HepG2 (cell line): ENCODE measurements around the gene PELO. TPM values are rescaled to one million over a fixed set of nuclear protein-coding genes. Genes with fewer than 3 reads are reported as not detected.

Source experiments
- ATAC-seq: fragments of 200-7000 bp; cut with Tn5 transposase; 3 replicates; pipeline ENCODE4 v1.9.1; 2020; ENCODE audit warnings: mild to moderate bottlenecking, moderate library complexity
- BruUV-seq: library from RNA; stranded (reverse); fragments of 400-500 nt; replicated peaks from 2 replicates; lab custom pipeline; 2021; lab: Mats Ljungman, UMichigan
- CTCF ChIA-PET: fragments of 300-600 bp; formaldehyde crosslinking; extraction: SDS; loops from one replicate; lab custom pipeline; 2021; ENCODE audit warnings: low total read pairs, inconsistent platforms, low intra/inter-chr PET ratio; lab: Yijun Ruan, JAX
- POLR2A ChIA-PET: fragments of 350-600 bp; sonication (Branson Sonifier 250); formaldehyde crosslinking; loops from one replicate; lab custom pipeline; 2020; ENCODE audit warnings: antibody characterized with exemption, inconsistent platforms; lab: Yijun Ruan, JAX
- DNase-seq: peaks from one replicate; pipeline ENCODE4 v3.0.0-alpha.2; 2015; ENCODE audit warnings: low spot score
- FAIRE-seq: peaks from 3 replicates; lab custom pipeline; 2011; peaks lifted over from hg19 to GRCh38; lab: Jason Lieb, UNC
- H2AFZ ChIP-seq: one replicate; pipeline ENCODE4 v1.6.1; 2011; ENCODE audit warnings: low read length, inconsistent platforms
- H3K27ac ChIP-seq: fragments of 300-600 bp; 3 replicates; pipeline ENCODE4 v1.8.0; 2011; ENCODE audit warnings: mixed run types, mild to moderate bottlenecking, mixed read lengths, low read length, inconsistent platforms; ENCODE audit not compliant: insufficient read depth; ENCODE audit errors: extremely low read length
- H3K27me3 ChIP-seq, 2 experiments: fragments of 200-600 bp in 1 of 2; 2 replicates in 1 of 2; 3 replicates in 1 of 2; pipeline versions ENCODE4 v1.6.0 to v1.8.0; 2011; ENCODE audit warnings: low read length in 2 of 2, mild to moderate bottlenecking in 2 of 2, moderate library complexity in 2 of 2, inconsistent platforms in 1 of 2; ENCODE audit not compliant: insufficient read depth in 2 of 2, control insufficient read depth in 1 of 2
- H3K36me3 ChIP-seq, 2 experiments: fragments of 200-600 bp in 1 of 2; replicated peaks in 1 of 2; 2 replicates in 1 of 2; 3 replicates in 1 of 2; pipeline versions ENCODE4 v1.5.1 to v1.8.0; 2011; ENCODE audit warnings: low read length in 2 of 2, inconsistent platforms in 1 of 2; ENCODE audit not compliant: insufficient read depth in 2 of 2, control insufficient read depth in 1 of 2
- H3K4me1 ChIP-seq: 2 replicates; pipeline ENCODE4 v1.5.1; 2012; ENCODE audit warnings: low read length, inconsistent platforms; ENCODE audit not compliant: insufficient read depth
- H3K4me2 ChIP-seq: 2 replicates; pipeline ENCODE4 v1.6.0; 2011; ENCODE audit warnings: low read depth, low read length, inconsistent platforms
- H3K4me3 ChIP-seq, 3 experiments: fragments of 200-600 bp in 1 of 3; sonication (generic), shearing (Covaris generic) in 1 of 3; replicated peaks in 1 of 3; 2 replicates each; pipeline ENCODE4 v1.5.1; 2011 to 2016; ENCODE audit warnings: low read length in 3 of 3, inconsistent platforms in 2 of 3, low read depth in 2 of 3, mild to moderate bottlenecking in 2 of 3, control low read depth in 1 of 3, mixed read lengths in 1 of 3; ENCODE audit not compliant: insufficient read depth in 1 of 3
- H3K79me2 ChIP-seq: one replicate; pipeline ENCODE4 v1.6.1; 2011; ENCODE audit warnings: low read length, inconsistent platforms; ENCODE audit not compliant: insufficient read depth
- H3K9ac ChIP-seq: 2 replicates; pipeline ENCODE4 v1.6.0; 2011; ENCODE audit warnings: mild to moderate bottlenecking, low read depth, low read length, inconsistent platforms; ENCODE audit not compliant: insufficient read depth
- H3K9me3 ChIP-seq: 2 replicates; pipeline ENCODE4 v1.5.1; 2012; ENCODE audit warnings: mild to moderate bottlenecking, low read length
- H4K20me1 ChIP-seq: 2 replicates; pipeline ENCODE4 v1.6.0; 2011; ENCODE audit warnings: inconsistent platforms, mild to moderate bottlenecking, low read length, moderate library complexity; ENCODE audit not compliant: insufficient read depth
- AFF4 ChIP-seq: sonication (generic); formaldehyde crosslinking; IDR thresholded peaks from 2 replicates; pipeline ENCODE4 v1.4.0; 2020; ENCODE audit warnings: missing genetic modification reagents
- ARID4A ChIP-seq: sonication (generic); formaldehyde crosslinking; IDR thresholded peaks from 2 replicates; pipeline ENCODE4 v1.5.0; 2020; ENCODE audit warnings: mild to moderate bottlenecking, missing genetic modification reagents, borderline replicate concordance
- HBP1 ChIP-seq: IDR thresholded peaks from 2 replicates; pipeline ENCODE4 v1.6.1; 2016; ENCODE audit warnings: low read depth, control low read depth
- NR2F6 ChIP-seq, 2 experiments: IDR thresholded peaks; 2 replicates each; pipeline ENCODE4 v1.6.1; 2016; ENCODE audit warnings: antibody characterized with exemption in 1 of 2, mild to moderate bottlenecking in 1 of 2
- POLR2A ChIP-seq, 2 experiments: IDR thresholded peaks; 2 replicates each; pipeline ENCODE4 v1.6.1; 2011; ENCODE audit warnings: low read depth in 2 of 2, low read length in 2 of 2, mild to moderate bottlenecking in 1 of 2, moderate library complexity in 1 of 2; ENCODE audit not compliant: insufficient read depth in 1 of 2
- REPIN1 ChIP-seq: sonication (generic); formaldehyde crosslinking; IDR thresholded peaks from 2 replicates; pipeline ENCODE4 v1.8.0; 2022; ENCODE audit warnings: missing genetic modification reagents, low read depth, mild to moderate bottlenecking, borderline replicate concordance
- WGBS: methylation state at CpG from one replicate; pipeline ENCODE4 v1.1.6; 2017; ENCODE audit warnings: low lambda C conversion rate; 5-methylcytosine and 5-hydroxymethylcytosine counted together
- in situ Hi-C: cut with HindIII; loops from 2 replicates; pipeline ENCODE4 v1.10.0; 2017; ENCODE audit warnings: low pct_unique_long_range_greater_than_20kb; ENCODE audit not compliant: extremely low pct_ligation_motif_present
- intact Hi-C: fragments of 100-400 bp; cut with micrococcal nuclease; formaldehyde crosslinking; loops from one replicate; pipeline ENCODE4 v1.10.0; 2022; ENCODE audit not compliant: unreplicated experiment
- polyA plus RNA-seq, 8 experiments: library from polyadenylated mRNA; depleted of rRNA in 3 of 8; stranded (reverse) in 7 of 8; unstranded in 1 of 8; fragments of >200 nt; fragmentation: Illumina TruSeq in 4 of 8; extraction: Trizol in 4 of 8; gene quantifications; 2 replicates each; pipeline versions ENCODE4 v1.2.1 to v1.2.3, GENCODE V29; 2011 to 2016; ENCODE audit warnings: low read depth in 4 of 8, missing spikeins in 1 of 8, mixed read lengths in 1 of 8; ENCODE audit not compliant: insufficient read depth in 1 of 8
- total RNA-seq, 5 experiments: library from RNA; depleted of rRNA; stranded (reverse); fragments of >200 nt; fragmentation: Illumina TruSeq; extraction: Trizol; gene quantifications; 2 replicates each; pipeline ENCODE4 v1.2.3, GENCODE V29; 2016; ENCODE audit warnings: low read depth in 1 of 5
- TF ChIP-seq, protein P1 (sequence below): sonication (generic); formaldehyde crosslinking; IDR thresholded peaks from 2 replicates; pipeline ENCODE4 v1.4.0; 2020; ENCODE audit warnings: missing genetic modification reagents, borderline replicate concordance

Gene PELO
- total and polyA plus RNA-seq, 2 of the 13 experiments (the other 11 are each of a cell fraction or from before 2014, with no cell fraction given): 19.0 to 23.9 TPM

- no peak for TF ChIP-seq AFF4
Measured at GRCh38 chr5:52821901-52822300, 34.2 kb downstream of the PELO start (continued).

DNA sequence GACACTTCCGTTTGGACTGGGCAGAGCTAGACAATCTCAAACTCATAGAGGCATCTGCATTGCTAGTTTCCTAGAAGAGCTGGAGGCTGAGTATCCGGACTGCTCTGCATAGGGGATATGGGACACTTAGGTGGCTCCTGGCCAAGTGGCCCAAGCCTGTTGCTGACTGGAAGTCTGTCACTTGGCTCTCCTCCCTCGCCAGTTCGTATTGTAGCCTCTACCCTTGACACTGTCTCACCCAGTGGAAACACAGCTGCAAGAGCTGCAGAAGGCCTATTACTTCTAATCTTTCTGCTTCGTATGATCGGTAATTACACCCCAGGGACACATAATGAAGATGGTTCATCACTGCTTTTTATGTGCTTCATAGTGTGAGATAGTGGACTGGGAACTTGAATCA lies 34.7 kb downstream of the PELO start:
- H3K4me3 ChIP-seq: no peak overlapping the region
- CTCF ChIA-PET: no interaction called here
- in situ Hi-C loops: no loop called here
- no peak overlapping the region for H2AFZ ChIP-seq
- H3K4me1 ChIP-seq: peaks cover 9% of the 10 kb centered on the region; the same call in 1 of the 2 replicates
- H3K79me2 ChIP-seq: peaks cover 2% of the 10 kb centered on the region
- H3K9me3 ChIP-seq: no peaks in the 10 kb centered on the region
- WGBS: over 99% methylated on average over 5 of the region's 6 CpGs
- BruUV-seq: no TSS peak
- FAIRE-seq (no peak), ATAC-seq (no peak), DNase-seq (no peak)
- H3K27ac ChIP-seq: no peak overlapping the region
- H3K9ac ChIP-seq: no peak overlapping the region
- no peaks in the 10 kb centered on the region for H3K27me3 ChIP-seq
- intact Hi-C loops: no loop called here
- H4K20me1 ChIP-seq: no peaks in the 10 kb centered on the region
- POLR2A ChIA-PET: no interaction called here
- H3K4me2 ChIP-seq: no peak overlapping the region
- no peaks in the 10 kb centered on the region for H3K36me3 ChIP-seq
- TF ChIP-seq ARID4A (CRISPR knock-in tag) (no peak), HBP1 (CRISPR knock-in tag) (no peak), POLR2A (IDR thresholded peaks at IDR 0.05; ENCODE audit: insufficient read depth in 1 of 2, low read depth in 2 of 2, low read length in 2 of 2) (no peak), NR2F6 (IDR thresholded peaks at IDR 0.05) (no peak), NR2F6 (CRISPR knock-in tag; IDR thresholded peaks at IDR 0.05) (no peak), REPIN1 (CRISPR knock-in tag) (no peak)
- TF ChIP-seq, protein P1, sequence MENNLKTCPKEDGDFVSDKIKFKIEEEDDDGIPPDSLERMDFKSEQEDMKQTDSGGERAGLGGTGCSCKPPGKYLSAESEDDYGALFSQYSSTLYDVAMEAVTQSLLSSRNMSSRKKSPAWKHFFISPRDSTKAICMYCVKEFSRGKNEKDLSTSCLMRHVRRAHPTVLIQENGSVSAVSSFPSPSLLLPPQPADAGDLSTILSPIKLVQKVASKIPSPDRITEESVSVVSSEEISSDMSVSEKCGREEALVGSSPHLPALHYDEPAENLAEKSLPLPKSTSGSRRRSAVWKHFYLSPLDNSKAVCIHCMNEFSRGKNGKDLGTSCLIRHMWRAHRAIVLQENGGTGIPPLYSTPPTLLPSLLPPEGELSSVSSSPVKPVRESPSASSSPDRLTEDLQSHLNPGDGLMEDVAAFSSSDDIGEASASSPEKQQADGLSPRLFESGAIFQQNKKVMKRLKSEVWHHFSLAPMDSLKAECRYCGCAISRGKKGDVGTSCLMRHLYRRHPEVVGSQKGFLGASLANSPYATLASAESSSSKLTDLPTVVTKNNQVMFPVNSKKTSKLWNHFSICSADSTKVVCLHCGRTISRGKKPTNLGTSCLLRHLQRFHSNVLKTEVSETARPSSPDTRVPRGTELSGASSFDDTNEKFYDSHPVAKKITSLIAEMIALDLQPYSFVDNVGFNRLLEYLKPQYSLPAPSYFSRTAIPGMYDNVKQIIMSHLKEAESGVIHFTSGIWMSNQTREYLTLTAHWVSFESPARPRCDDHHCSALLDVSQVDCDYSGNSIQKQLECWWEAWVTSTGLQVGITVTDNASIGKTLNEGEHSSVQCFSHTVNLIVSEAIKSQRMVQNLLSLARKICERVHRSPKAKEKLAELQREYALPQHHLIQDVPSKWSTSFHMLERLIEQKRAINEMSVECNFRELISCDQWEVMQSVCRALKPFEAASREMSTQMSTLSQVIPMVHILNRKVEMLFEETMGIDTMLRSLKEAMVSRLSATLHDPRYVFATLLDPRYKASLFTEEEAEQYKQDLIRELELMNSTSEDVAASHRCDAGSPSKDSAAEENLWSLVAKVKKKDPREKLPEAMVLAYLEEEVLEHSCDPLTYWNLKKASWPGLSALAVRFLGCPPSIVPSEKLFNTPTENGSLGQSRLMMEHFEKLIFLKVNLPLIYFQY: no peak
